Activated CD8-positive, alpha-beta T cell treated with anti-CD3 and anti-CD28 coated beads for 36 hours (primary cell): ENCODE measurements around the gene VTI1A. TPM values are rescaled to one million over a fixed set of nuclear protein-coding genes. Genes with fewer than 3 reads are reported as not detected.

Experiments
- ATAC-seq: fragments of 200-7000 bp; cut with Tn5 transposase; one replicate; pipeline ENCODE4 v1.10.0; 2021; ENCODE audit warnings: mild to moderate bottlenecking, moderate library complexity
- CTCF ChIA-PET: fragments of 350-600 bp; sonication (Branson Sonifier 250); formaldehyde crosslinking; loops from one replicate; lab custom pipeline; 2021; ENCODE audit warnings: antibody characterized with exemption; lab: Charles Lee
- POLR2A ChIA-PET: fragments of 350-600 bp; sonication (Branson Sonifier 250); formaldehyde crosslinking; loops from one replicate; lab custom pipeline; 2021; ENCODE audit warnings: antibody characterized with exemption; lab: Charles Lee
- DNase-seq: peaks from one replicate; pipeline ENCODE4 v3.0.0-alpha.2; 2020
- H3K27ac Mint-ChIP-seq: one replicate; pipeline ENCODE4 v1.8.0; 2021; ENCODE audit warnings: mild to moderate bottlenecking, mixed read lengths
- H3K27me3 Mint-ChIP-seq: one replicate; pipeline ENCODE4 v1.8.0; 2021; ENCODE audit warnings: mixed read lengths
- H3K36me3 Mint-ChIP-seq: one replicate; pipeline ENCODE4 v1.8.0; 2021; ENCODE audit warnings: low read depth, mixed read lengths
- H3K4me1 Mint-ChIP-seq: one replicate; pipeline ENCODE4 v1.8.0; 2021; ENCODE audit warnings: low read depth, mixed read lengths
- H3K4me3 Mint-ChIP-seq: one replicate; pipeline ENCODE4 v1.8.0; 2021; ENCODE audit warnings: mild to moderate bottlenecking, moderate library complexity, mixed read lengths
- H3K9me3 Mint-ChIP-seq: one replicate; pipeline ENCODE4 v1.8.0; 2021; ENCODE audit warnings: mixed read lengths
- CTCF ChIP-seq: fragments of 200-600 bp; IDR thresholded peaks from one replicate; pipeline ENCODE4 v1.8.0; 2022; ENCODE audit warnings: antibody characterized with exemption, mild to moderate bottlenecking
- intact Hi-C: fragments of 100-400 bp; cut with micrococcal nuclease; formaldehyde crosslinking; loops from one replicate; pipeline ENCODE4 v1.10.0; 2022
- total RNA-seq, 2 experiments: library from RNA; stranded (reverse); gene quantifications; one replicate each; pipeline ENCODE4 v1.2.3, GENCODE V29; 2021

The VTI1A gene
- total RNA-seq, 2 experiments from 2014 or later, result 29.4 to 30.0 TPM

DNA sequence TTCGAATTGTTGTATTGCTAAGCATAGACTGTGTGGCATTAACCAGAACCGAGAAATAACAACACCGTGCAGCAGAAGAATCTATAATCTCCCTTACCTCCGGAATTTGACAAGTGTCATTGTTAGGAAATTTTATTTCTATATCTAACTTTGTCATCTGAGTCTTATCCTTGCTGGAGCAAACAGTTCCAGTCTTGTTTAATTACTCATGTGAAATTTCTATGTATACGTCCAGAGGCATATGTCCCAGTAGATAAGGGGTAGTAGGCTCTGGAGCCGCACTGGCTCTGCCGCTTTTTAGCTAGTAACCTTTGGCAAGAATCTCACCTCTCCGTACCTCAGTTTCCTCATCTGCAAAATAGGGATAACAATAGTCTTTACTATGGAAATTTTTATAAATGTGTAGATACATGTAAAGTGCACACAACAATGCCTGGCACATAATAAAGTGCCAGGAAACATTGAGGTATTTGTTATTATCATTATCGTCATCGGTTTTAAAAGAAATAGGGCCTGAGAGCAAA lies 228.6 kb downstream of the VTI1A start:
- H3K36me3 Mint-ChIP-seq, result peaks cover 13% of the 10 kb centered on the region
- ChIA-PET CTCF (no interaction called here), POLR2A (interaction anchor here (0.5 kb wide), 1 partner anchor 1750 kb away, joined by 3 read pairs; no protein-coding TSS in a partner anchor)
- intact Hi-C loops, result no loop called here
- TF ChIP-seq CTCF, result no peak
- DNase-seq, result no peak
- H3K4me1 Mint-ChIP-seq, result no peaks in the 10 kb centered on the region
- no peaks in the 10 kb centered on the region for H3K27me3 Mint-ChIP-seq
- no peak overlapping the region for H3K27ac Mint-ChIP-seq
- ATAC-seq, result no peak
- H3K9me3 Mint-ChIP-seq, result no peaks in the 10 kb centered on the region
- H3K4me3 Mint-ChIP-seq, result no peak overlapping the region

- POLR2A ChIA-PET, result no interaction called here
- no peaks in the 10 kb centered on the region for H3K4me1 Mint-ChIP-seq
- no peak overlapping the region for H3K4me3 Mint-ChIP-seq
- H3K36me3 Mint-ChIP-seq, result peaks cover 9% of the 10 kb centered on the region
- CTCF ChIA-PET, result no interaction called here
- TF ChIP-seq CTCF, result no peak
- ATAC-seq (no peak), DNase-seq (no peak)
- H3K27me3 Mint-ChIP-seq, result no peaks in the 10 kb centered on the region
- H3K27ac Mint-ChIP-seq, result no peak overlapping the region
- intact Hi-C loops, result no loop called here
- H3K9me3 Mint-ChIP-seq, result no peaks in the 10 kb centered on the region
Observed at GRCh38 chr10:112677689-112678088, 230.7 kb downstream of the VTI1A start.

DNA sequence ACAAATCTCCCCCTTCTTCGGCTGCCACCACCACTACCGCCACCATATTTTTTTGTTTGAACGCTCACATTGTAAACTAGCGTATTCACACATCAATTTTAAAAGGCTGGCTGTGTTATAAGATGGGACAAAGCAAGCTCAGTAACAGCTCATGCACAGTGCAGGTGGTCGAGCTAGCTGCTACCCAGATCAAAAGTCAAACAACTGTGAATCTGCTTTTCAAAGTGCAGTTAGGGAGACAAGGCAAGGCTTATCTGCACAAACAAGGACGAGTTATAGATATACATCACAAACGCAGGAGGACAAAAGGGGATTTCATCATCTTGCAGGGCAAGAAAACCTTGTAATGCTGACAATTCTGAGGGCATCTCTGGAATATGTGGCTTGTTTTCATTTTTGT lies 231.6 kb downstream of the VTI1A start:
- intact Hi-C loops, result no loop called here
- no peak for TF ChIP-seq CTCF
- POLR2A ChIA-PET, result no interaction called here

GRCh38 chr10:112678987-112679386 lies 232.0 kb downstream of the VTI1A start:
- Mint-ChIP-seq H3K27me3 (no peaks in the 10 kb centered on the region), H3K4me3 (no peak overlapping the region), H3K4me1 (no peaks in the 10 kb centered on the region), H3K9me3 (no peaks in the 10 kb centered on the region), H3K36me3 (peaks cover 6% of the 10 kb centered on the region), H3K27ac (no peak overlapping the region)
- intact Hi-C loops, result no loop called here
- TF ChIP-seq CTCF, result no peak
- ChIA-PET CTCF (no interaction called here), POLR2A (no interaction called here)
- no peak for ATAC-seq
- no peak for DNase-seq

More for the DNA sequence above, 231.6 kb downstream of the VTI1A start:
- ATAC-seq, result no peak
- H3K36me3 Mint-ChIP-seq, result peaks cover 6% of the 10 kb centered on the region
- H3K27me3 Mint-ChIP-seq, result no peaks in the 10 kb centered on the region
- CTCF ChIA-PET, result no interaction called here
- no peaks in the 10 kb centered on the region for H3K4me1 Mint-ChIP-seq
- DNase-seq, result no peak
- H3K27ac Mint-ChIP-seq, result no peak overlapping the region
- H3K9me3 Mint-ChIP-seq, result no peaks in the 10 kb centered on the region
- no peak overlapping the region for H3K4me3 Mint-ChIP-seq

DNA sequence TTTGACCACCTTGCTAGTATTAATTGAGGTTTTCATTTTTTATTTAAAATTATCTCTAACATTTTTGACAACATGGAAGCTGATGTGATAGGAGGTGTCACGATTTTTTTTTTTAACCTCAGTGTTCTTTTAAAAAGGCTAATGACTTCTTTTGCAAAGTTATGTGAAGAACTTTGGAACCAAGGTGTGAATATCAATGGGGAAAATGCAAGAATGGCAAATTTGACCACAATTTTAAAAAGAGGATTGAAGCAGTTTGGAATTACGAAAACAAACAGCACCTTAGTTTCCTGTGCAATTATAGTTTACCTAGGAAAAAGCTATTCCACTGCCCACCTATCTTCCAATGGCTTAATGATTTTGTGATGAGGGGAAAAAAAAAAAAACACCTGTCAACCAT lies 232.4 kb downstream of the VTI1A start:
- H3K27me3 Mint-ChIP-seq, result no peaks in the 10 kb centered on the region
- POLR2A ChIA-PET, result no interaction called here

More for the DNA sequence above, 232.4 kb downstream of the VTI1A start:
- Mint-ChIP-seq H3K4me3 (no peak overlapping the region), H3K4me1 (no peaks in the 10 kb centered on the region), H3K36me3 (peaks cover 6% of the 10 kb centered on the region), H3K9me3 (no peaks in the 10 kb centered on the region), H3K27ac (no peak overlapping the region)
- DNase-seq (no peak), ATAC-seq (no peak)
- intact Hi-C loops, result no loop called here
- no peak for TF ChIP-seq CTCF
- CTCF ChIA-PET, result no interaction called here
